Mucosa of stomach (tissue), 1 donor: ENCODE data around the gene MEF2C.

Source experiments
- H3K27me3 ChIP-seq: one replicate; pipeline ENCODE4 v1.7.0; 2013; ENCODE audit warnings: mild to moderate bottlenecking, low read length; ENCODE audit not compliant: control insufficient read depth, insufficient read depth
- H3K36me3 ChIP-seq: one replicate; pipeline ENCODE4 v1.7.0; 2013; ENCODE audit warnings: low read length; ENCODE audit not compliant: control insufficient read depth, insufficient read depth
- H3K4me1 ChIP-seq: one replicate; pipeline ENCODE4 v1.7.0; 2013; ENCODE audit warnings: mild to moderate bottlenecking, low read length; ENCODE audit not compliant: control insufficient read depth, insufficient read depth
- H3K4me3 ChIP-seq: one replicate; pipeline ENCODE4 v1.7.0; 2013; ENCODE audit warnings: low read length
- H3K9ac ChIP-seq: one replicate; pipeline ENCODE4 v1.7.0; 2013; ENCODE audit warnings: mild to moderate bottlenecking, low read length, moderate library complexity
- H3K9me3 ChIP-seq: one replicate; pipeline ENCODE4 v1.7.0; 2013; ENCODE audit warnings: mild to moderate bottlenecking, low read length, moderate library complexity; ENCODE audit not compliant: control insufficient read depth
- donor health status: Pancreatic carcinoma.

MEF2C gene

DNA sequence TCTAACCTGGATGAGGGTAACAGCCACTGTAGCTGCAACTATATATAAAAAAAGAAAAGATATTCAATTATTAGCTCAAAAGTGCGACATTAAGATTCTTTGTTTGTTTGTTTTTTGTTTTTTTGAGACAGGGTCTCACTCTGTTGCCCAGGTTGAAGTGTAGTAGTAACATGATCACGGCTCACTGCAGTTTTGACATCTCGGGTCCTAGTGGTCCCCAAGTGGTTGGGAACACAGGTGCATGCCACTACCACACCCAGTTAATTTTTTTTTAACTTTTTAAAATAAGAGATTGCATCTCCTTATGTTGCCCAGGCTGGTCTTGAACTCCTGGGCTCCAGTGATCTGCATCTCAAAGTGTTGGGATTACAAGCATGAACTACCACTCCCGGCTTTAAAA, 61.8 kb downstream of the MEF2C start:
- Histone ChIP-seq H3K9me3 (no peaks in the 10 kb centered on the region), H3K4me1 (no peaks in the 10 kb centered on the region), H3K36me3 (no peaks in the 10 kb centered on the region), H3K9ac (no peak overlapping the region), H3K4me3 (no peak overlapping the region), H3K27me3 (no peaks in the 10 kb centered on the region)

GRCh38 chr5:88820581-88820980, 62.4 kb downstream of the MEF2C start:
- Histone ChIP-seq H3K4me3 (no peak overlapping the region), H3K9me3 (no peaks in the 10 kb centered on the region), H3K9ac (no peak overlapping the region), H3K4me1 (no peaks in the 10 kb centered on the region), H3K36me3 (no peaks in the 10 kb centered on the region), H3K27me3 (no peaks in the 10 kb centered on the region)

DNA sequence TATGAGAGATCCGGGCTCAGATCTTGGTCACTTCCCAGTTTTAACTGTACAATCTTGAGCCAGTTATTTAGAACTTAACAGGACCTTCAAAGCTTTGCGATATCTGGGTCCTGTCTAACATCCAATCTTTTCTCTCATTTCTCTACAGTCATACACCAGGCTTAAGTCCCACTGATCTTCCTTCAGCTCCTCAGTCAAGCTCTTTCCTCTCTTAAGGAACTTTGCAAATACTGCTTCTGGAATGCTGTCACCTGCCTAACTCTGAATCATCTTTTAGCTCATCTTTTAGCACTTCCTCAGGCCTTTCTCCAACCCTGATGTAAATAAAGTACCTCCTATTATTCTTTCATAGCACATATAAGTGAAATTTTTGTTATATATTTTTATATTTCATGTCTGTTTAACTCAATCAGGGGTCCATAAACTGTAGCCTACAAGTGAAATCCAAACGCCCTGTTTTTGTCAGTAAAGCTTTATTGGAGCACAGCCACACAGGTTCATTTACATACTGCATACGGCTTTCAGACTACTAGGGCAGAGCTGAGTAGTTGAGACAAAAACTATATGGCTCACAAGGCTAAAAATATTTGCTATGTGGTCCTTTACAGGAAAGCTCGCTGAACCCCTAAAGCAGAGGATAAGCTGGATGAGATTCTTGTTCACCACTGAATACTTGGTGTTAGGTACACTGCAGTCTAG, 63.5 kb downstream of the MEF2C start:
- Histone ChIP-seq H3K9ac (no peak overlapping the region), H3K36me3 (no peaks in the 10 kb centered on the region), H3K4me1 (no peaks in the 10 kb centered on the region), H3K4me3 (no peak overlapping the region), H3K27me3 (no peaks in the 10 kb centered on the region), H3K9me3 (no peaks in the 10 kb centered on the region)

DNA sequence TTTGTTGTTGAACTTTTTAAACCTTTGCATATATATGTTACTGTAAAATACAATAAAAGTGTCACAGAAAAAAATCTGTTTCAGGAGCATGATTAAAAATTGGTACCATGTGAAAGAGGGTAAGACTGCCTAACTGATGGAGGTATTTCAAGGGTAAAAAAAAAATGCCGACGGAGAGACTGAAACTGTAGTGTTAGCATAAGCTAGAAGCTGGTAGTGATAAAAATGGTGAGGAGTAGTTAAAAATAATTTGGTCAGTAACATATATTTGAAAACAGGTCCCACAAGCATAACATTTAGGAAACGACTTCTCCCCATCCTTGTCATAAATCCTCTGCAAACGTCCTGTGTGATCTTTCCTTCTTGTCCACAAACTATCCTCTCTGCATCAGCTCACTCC, 64.7 kb downstream of the MEF2C start:
- no peak overlapping the region for H3K4me3 ChIP-seq
- H3K9ac ChIP-seq, result no peak overlapping the region
- H3K36me3 ChIP-seq, result no peaks in the 10 kb centered on the region
- H3K27me3 ChIP-seq, result no peaks in the 10 kb centered on the region
- H3K9me3 ChIP-seq, result no peaks in the 10 kb centered on the region
- H3K4me1 ChIP-seq, result no peaks in the 10 kb centered on the region

- Histone ChIP-seq H3K9ac (no peak overlapping the region), H3K9me3 (no peaks in the 10 kb centered on the region), H3K4me3 (no peak overlapping the region), H3K4me1 (no peaks in the 10 kb centered on the region), H3K36me3 (no peaks in the 10 kb centered on the region), H3K27me3 (no peaks in the 10 kb centered on the region)
These were observed 66.8 kb downstream of the MEF2C start for GRCh38 chr5:88816195-88816594.

GRCh38 chr5:88815050-88815789, 67.8 kb downstream of the MEF2C start:
- H3K27me3 ChIP-seq, result no peaks in the 10 kb centered on the region
- no peak overlapping the region for H3K4me3 ChIP-seq
- no peak overlapping the region for H3K9ac ChIP-seq
- no peaks in the 10 kb centered on the region for H3K9me3 ChIP-seq
- H3K36me3 ChIP-seq, result no peaks in the 10 kb centered on the region
- no peaks in the 10 kb centered on the region for H3K4me1 ChIP-seq

GRCh38 chr5:88813805-88814575, 69.0 kb downstream of the MEF2C start:
- no peaks in the 10 kb centered on the region for H3K4me1 ChIP-seq
- no peak overlapping the region for H3K9ac ChIP-seq
- no peaks in the 10 kb centered on the region for H3K27me3 ChIP-seq
- no peaks in the 10 kb centered on the region for H3K36me3 ChIP-seq
- H3K4me3 ChIP-seq, result no peak overlapping the region
- H3K9me3 ChIP-seq, result no peaks in the 10 kb centered on the region

GRCh38 chr5:88813244-88813643, 69.7 kb downstream of the MEF2C start:
- H3K9me3 ChIP-seq, result no peaks in the 10 kb centered on the region
- H3K36me3 ChIP-seq, result no peaks in the 10 kb centered on the region
- no peaks in the 10 kb centered on the region for H3K27me3 ChIP-seq
- H3K4me1 ChIP-seq, result no peaks in the 10 kb centered on the region
- H3K9ac ChIP-seq, result no peak overlapping the region
- no peak overlapping the region for H3K4me3 ChIP-seq

GRCh38 chr5:88808153-88808552, 74.8 kb downstream of the MEF2C start:
- no peaks in the 10 kb centered on the region for H3K27me3 ChIP-seq
- H3K9me3 ChIP-seq, result no peaks in the 10 kb centered on the region
- H3K36me3 ChIP-seq, result no peaks in the 10 kb centered on the region
- no peaks in the 10 kb centered on the region for H3K4me1 ChIP-seq
- H3K9ac ChIP-seq, result no peak overlapping the region
- no peak overlapping the region for H3K4me3 ChIP-seq

GRCh38 chr5:88807327-88807726, 75.7 kb downstream of the MEF2C start:
- H3K4me1 ChIP-seq, result no peaks in the 10 kb centered on the region
- H3K9ac ChIP-seq, result no peak overlapping the region
- H3K36me3 ChIP-seq, result no peaks in the 10 kb centered on the region
- no peaks in the 10 kb centered on the region for H3K9me3 ChIP-seq
- H3K27me3 ChIP-seq, result no peaks in the 10 kb centered on the region
- H3K4me3 ChIP-seq, result no peak overlapping the region

DNA sequence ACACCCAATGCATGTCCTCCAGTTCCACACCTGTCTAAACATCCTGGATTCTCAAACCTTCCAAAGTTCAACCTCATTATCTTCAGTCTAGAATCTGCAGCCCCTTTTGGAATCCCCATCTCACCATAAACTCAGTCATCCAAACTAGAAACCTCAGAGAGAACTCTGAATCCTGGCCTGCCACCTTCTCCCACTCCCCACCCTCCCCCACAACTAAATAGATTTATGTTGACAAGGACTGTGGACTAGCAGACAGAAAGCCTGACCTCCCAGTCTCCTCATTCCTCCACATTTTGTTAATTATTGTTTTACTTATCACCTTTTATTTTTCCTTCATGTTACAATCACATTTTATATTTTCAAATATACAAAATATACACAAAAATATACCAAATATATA, 76.6 kb downstream of the MEF2C start:
- no peaks in the 10 kb centered on the region for H3K36me3 ChIP-seq
- no peaks in the 10 kb centered on the region for H3K27me3 ChIP-seq
- no peak overlapping the region for H3K4me3 ChIP-seq
- H3K9me3 ChIP-seq, result no peaks in the 10 kb centered on the region
- no peaks in the 10 kb centered on the region for H3K4me1 ChIP-seq
- no peak overlapping the region for H3K9ac ChIP-seq

DNA sequence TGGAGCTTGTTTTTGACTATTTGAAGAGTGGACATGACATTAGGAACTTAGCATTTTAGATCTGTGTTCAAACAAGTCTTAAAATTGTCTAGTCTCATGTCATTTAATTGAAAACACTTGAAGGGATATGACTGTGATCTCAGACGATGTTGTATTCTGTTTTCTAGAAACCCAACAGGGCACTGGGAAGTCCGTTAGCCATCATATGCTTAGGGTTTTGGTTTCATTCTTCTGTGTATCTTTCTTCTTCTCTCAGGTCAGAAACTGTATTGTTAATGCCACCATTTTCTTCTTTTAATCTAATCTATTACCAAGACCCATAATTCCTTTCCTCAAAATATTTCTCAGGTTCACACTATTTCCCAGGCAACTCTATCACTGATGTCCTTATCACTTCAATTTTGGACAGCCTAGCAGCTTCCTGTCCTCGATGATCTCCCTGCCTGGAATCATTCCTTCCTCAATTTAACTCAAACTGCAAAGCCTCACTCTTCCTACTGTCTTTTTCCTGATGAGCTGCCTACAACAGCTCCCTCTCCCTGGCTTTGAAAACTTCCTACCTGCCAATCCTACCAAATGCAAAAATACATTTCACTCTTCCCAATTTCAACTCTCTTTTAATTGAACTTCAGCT, 77.7 kb downstream of the MEF2C start:
- no peaks in the 10 kb centered on the region for H3K36me3 ChIP-seq
- no peaks in the 10 kb centered on the region for H3K9me3 ChIP-seq
- no peaks in the 10 kb centered on the region for H3K27me3 ChIP-seq
- H3K9ac ChIP-seq, result no peak overlapping the region
- H3K4me3 ChIP-seq, result no peak overlapping the region
- no peaks in the 10 kb centered on the region for H3K4me1 ChIP-seq
